Stromal cell of bone marrow (primary cell): ENCODE measurements around the gene TBC1D22A.
"Not testable (repeated sequence)": the region's sequence is repeated elsewhere in the genome, so short reads cannot be mapped to it uniquely, and the experiment has no call there.

ENCODE experiments used
- DNase-seq: peaks from one replicate; pipeline ENCODE4 v3.0.0-alpha.2; 2012; ENCODE audit warnings: low read depth

TBC1D22A gene

GRCh38 chr22:46813816-46814597 is 51.6 kb downstream of the TBC1D22A start:
- DNase-seq: no peak

GRCh38 chr22:46815132-46815531 is 52.7 kb downstream of the TBC1D22A start:
- DNase-seq: no peak

- DNase-seq: no peak
These were observed 53.1 kb downstream of the TBC1D22A start for GRCh38 chr22:46815559-46815895.

GRCh38 chr22:46815896-46816731 is 53.7 kb downstream of the TBC1D22A start:
- DNase-seq: peak; percentile 28

GRCh38 chr22:46817390-46817789 is 54.9 kb downstream of the TBC1D22A start:
- DNase-seq: not testable (repeated sequence)

- DNase-seq: no peak
These were observed 60.8 kb downstream of the TBC1D22A start for GRCh38 chr22:46823248-46823647.

GRCh38 chr22:46823654-46824053 is 61.2 kb downstream of the TBC1D22A start:
- DNase-seq: no peak

GRCh38 chr22:46824344-46824909 is 62.0 kb downstream of the TBC1D22A start:
- no peak for DNase-seq

- no peak for DNase-seq
These were observed 62.6 kb downstream of the TBC1D22A start for GRCh38 chr22:46824980-46825544.

- no peak for DNase-seq
These were observed 64.1 kb downstream of the TBC1D22A start for GRCh38 chr22:46826438-46827135.

GRCh38 chr22:46827136-46827780 is 64.8 kb downstream of the TBC1D22A start:
- no peak for DNase-seq

- no peak for DNase-seq
These were observed 65.3 kb downstream of the TBC1D22A start for GRCh38 chr22:46827781-46828180.

GRCh38 chr22:46828323-46828900 is 66.0 kb downstream of the TBC1D22A start:
- no peak for DNase-seq

- DNase-seq: peak; percentile 74
These were observed 66.9 kb downstream of the TBC1D22A start for GRCh38 chr22:46829117-46829891.

GRCh38 chr22:46829941-46830715 is 67.7 kb downstream of the TBC1D22A start:
- DNase-seq: no peak

- no peak for DNase-seq
These were observed 68.4 kb downstream of the TBC1D22A start for GRCh38 chr22:46830841-46831240.

GRCh38 chr22:46833228-46833627 is 70.8 kb downstream of the TBC1D22A start:
- no peak for DNase-seq

- DNase-seq: no peak
These were observed 71.7 kb downstream of the TBC1D22A start for GRCh38 chr22:46834021-46834737.

- no peak for DNase-seq
These were observed 72.8 kb downstream of the TBC1D22A start for GRCh38 chr22:46835288-46835687.
